Cardiac muscle cell (in vitro differentiated cells and primary cell): Measurements from ENCODE around the gene TMEM271. TPM values are rescaled to one million over a fixed set of nuclear protein-coding genes. Genes with fewer than 3 reads are reported as not detected.

ENCODE experiments used
- DNase-seq, 2 donors: peaks; one replicate each; pipeline versions ENCODE4 v3.0.0 to v3.0.0-alpha.2; 2010 to 2017; ENCODE audit warnings: low read depth in 1 of 2, low spot score in 1 of 2
- H3K27ac ChIP-seq: fragments of 200-600 bp; sonication (generic); 2 replicates; pipeline ENCODE4 v1.5.1; 2016
- H3K27me3 ChIP-seq: fragments of 200-600 bp; sonication (generic); 2 replicates; pipeline ENCODE4 v1.6.0; 2016; ENCODE audit warnings: control low read depth
- H3K36me3 ChIP-seq: fragments of 200-600 bp; sonication (generic); 2 replicates; pipeline ENCODE4 v1.5.1; 2016; ENCODE audit warnings: control low read depth
- H3K4me1 ChIP-seq: fragments of 200-600 bp; sonication (generic); 2 replicates; pipeline ENCODE4 v1.8.1; 2017; ENCODE audit warnings: low read depth, mild to moderate bottlenecking, mixed run types
- H3K4me3 ChIP-seq: fragments of 200-600 bp; sonication (generic); 2 replicates; pipeline ENCODE4 v1.5.1; 2016; ENCODE audit warnings: mild to moderate bottlenecking
- H3K9me3 ChIP-seq: fragments of 200-600 bp; sonication (generic); 2 replicates; pipeline ENCODE4 v1.5.1; 2017; ENCODE audit warnings: low read depth, mild to moderate bottlenecking, control low read depth
- polyA plus RNA-seq: library from polyadenylated mRNA; unstranded; fragments of >200 nt; fragmentation: Nextera tagmentation; extraction: Ambion mirVana; gene quantifications from 2 replicates; pipeline ENCODE4 v1.2.1, GENCODE V29; 2016
- total RNA-seq: library from RNA; depleted of rRNA; stranded (reverse); fragments of >200 nt; gene quantifications from 2 replicates; pipeline ENCODE4 v1.2.3, GENCODE V29; 2016
- TF ChIP-seq, protein P1 (sequence below): IDR thresholded peaks from 2 replicates; pipeline ENCODE4 v1.5.1; 2012; ENCODE audit warnings: low read depth, mild to moderate bottlenecking, low read length

TMEM271 gene
- total and polyA plus RNA-seq, 2 experiments from 2014 or later: not detected

DNA sequence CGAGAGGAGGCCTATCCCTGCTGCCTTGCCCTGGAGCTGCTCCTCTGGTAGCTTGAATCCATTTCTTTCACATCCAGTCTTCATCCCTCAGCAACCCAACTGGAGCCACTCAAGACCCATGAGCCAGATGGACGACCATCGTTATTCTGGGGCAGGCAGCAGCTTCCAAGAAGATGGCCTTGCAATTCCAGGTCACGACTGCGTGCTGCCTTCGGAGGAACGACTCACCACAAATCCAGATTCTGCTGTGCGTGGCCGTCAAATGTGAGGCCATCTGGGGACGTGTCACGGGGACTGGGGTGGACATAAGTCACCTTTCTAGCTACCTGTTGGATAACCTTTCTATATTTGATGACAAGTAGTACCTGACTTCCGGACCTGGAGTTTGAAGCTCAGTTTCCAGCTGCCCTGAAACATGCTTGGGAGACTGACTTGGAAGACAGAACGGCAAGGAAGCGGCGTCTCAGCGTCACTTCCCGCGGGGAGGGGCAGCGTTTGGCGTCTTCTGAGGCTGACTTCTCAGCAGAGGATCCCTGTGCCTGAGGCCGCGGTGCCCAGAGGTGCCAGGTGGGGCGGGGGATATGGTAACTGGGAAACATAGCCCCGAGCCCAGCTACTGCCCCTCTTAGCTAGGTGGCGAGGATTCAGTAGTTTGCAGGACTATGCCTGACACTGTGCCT lies 11.7 kb upstream of the TMEM271 start:
- H3K36me3 ChIP-seq: no peaks in the 10 kb centered on the region
- H3K4me1 ChIP-seq: no peaks in the 10 kb centered on the region
- no peak for DNase-seq
- peaks cover 4% of the 10 kb centered on the region for H3K27me3 ChIP-seq
- no peaks in the 10 kb centered on the region for H3K9me3 ChIP-seq
- no peak overlapping the region for H3K4me3 ChIP-seq
- TF ChIP-seq, protein P1, sequence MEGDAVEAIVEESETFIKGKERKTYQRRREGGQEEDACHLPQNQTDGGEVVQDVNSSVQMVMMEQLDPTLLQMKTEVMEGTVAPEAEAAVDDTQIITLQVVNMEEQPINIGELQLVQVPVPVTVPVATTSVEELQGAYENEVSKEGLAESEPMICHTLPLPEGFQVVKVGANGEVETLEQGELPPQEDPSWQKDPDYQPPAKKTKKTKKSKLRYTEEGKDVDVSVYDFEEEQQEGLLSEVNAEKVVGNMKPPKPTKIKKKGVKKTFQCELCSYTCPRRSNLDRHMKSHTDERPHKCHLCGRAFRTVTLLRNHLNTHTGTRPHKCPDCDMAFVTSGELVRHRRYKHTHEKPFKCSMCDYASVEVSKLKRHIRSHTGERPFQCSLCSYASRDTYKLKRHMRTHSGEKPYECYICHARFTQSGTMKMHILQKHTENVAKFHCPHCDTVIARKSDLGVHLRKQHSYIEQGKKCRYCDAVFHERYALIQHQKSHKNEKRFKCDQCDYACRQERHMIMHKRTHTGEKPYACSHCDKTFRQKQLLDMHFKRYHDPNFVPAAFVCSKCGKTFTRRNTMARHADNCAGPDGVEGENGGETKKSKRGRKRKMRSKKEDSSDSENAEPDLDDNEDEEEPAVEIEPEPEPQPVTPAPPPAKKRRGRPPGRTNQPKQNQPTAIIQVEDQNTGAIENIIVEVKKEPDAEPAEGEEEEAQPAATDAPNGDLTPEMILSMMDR: no peak
- H3K27ac ChIP-seq: no peak overlapping the region

GRCh38 chr4:583820-584219 lies 7.7 kb upstream of the TMEM271 start:
- Histone ChIP-seq H3K27ac (no peak overlapping the region), H3K36me3 (no peaks in the 10 kb centered on the region), H3K27me3 (peaks cover 37% of the 10 kb centered on the region), H3K4me1 (no peaks in the 10 kb centered on the region), H3K4me3 (no peak overlapping the region), H3K9me3 (no peaks in the 10 kb centered on the region)
- no peak for DNase-seq
- TF ChIP-seq, protein P1: no peak

DNA sequence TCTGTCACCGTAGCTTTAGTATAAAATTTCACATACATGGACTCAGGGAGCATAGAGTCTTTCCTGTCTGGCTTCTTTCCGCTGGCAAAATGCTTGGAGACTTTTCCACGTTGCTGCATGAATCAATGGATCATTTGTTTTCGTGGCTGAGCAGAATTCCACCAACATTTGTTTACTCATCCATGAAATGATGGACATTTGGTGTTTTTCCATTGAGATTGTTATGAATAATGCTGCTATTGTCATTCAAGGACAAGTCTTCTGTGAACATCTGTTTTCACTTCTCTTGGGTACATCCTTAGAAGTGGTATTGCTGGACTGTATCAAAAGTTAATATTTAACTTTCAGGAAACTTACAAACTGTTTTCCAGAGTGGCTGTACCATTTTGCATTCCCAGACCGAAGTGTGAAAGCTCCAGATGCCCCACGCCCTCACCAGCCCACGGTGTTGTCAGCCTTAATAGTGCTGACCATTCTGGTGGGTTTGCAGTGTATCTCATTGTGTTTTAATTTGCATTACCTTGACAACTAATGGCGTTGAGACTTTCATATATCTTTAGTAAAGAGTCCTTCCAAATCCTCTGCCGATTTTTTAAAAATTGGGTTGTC lies 5.8 kb upstream of the TMEM271 start:
- Histone ChIP-seq H3K4me1 (no peaks in the 10 kb centered on the region), H3K36me3 (no peaks in the 10 kb centered on the region), H3K27me3 (peaks cover 57% of the 10 kb centered on the region), H3K4me3 (no peak overlapping the region), H3K27ac (no peak overlapping the region), H3K9me3 (no peaks in the 10 kb centered on the region)
- TF ChIP-seq, protein P1: no peak
- DNase-seq: no peak

- Histone ChIP-seq H3K9me3 (no peaks in the 10 kb centered on the region), H3K27me3 (peaks cover 64% of the 10 kb centered on the region), H3K36me3 (no peaks in the 10 kb centered on the region), H3K4me3 (no peak overlapping the region), H3K4me1 (no peaks in the 10 kb centered on the region), H3K27ac (no peak overlapping the region)
- DNase-seq: no peak
- TF ChIP-seq, protein P1: no peak
These were observed 5.1 kb upstream of the TMEM271 start for GRCh38 chr4:581181-581580.

DNA sequence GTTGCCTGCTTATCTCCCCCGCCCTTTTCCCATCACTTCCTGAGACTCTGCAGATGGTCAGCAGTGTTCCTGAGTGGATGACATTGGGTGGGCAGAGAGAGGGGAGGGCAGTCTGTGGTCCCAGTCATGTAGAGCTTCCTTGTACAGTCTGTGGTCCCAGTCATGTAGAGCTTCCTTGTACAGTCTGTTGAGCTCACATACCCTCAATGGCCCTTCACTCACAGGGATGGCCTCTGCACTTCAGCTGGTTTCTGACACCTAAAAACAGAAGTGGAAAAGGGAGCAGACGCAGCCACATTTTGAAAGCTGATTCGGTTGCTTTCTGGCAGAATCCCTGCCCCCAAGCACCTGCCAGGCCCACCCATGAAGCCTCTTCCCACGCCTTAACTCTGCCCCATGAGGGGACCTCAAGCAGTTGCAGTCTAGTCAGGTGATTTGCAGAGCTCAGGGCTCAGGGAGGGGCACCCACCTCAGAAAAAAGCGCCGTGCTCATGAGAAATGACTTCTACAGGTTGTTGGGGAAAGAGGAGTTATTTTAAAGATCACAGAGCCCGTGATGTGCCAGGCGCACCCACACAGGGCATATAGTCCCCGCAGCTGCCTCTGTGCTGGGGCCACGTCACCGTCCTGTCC lies 3.6 kb upstream of the TMEM271 start:
- Histone ChIP-seq H3K27me3 (peaks cover 75% of the 10 kb centered on the region), H3K4me1 (peaks cover 2% of the 10 kb centered on the region), H3K27ac (no peak overlapping the region), H3K36me3 (no peaks in the 10 kb centered on the region), H3K9me3 (no peaks in the 10 kb centered on the region), H3K4me3 (no peak overlapping the region)
- DNase-seq: no peak
- TF ChIP-seq, protein P1: no peak
